DMS79 (cell line): Measurements from ENCODE around the gene ATG7.
A peak's percentile ranks its signal among the peaks of the same experiment; 100 is the strongest.
"Not testable (repeated sequence)": the region's sequence is repeated elsewhere in the genome, so short reads cannot be mapped to it uniquely, and the experiment has no call there.

Source experiments
- DNase-seq: peaks from one replicate; lab custom pipeline; 2025; lab: John Stamatoyannopoulos, UW

The ATG7 gene

DNA sequence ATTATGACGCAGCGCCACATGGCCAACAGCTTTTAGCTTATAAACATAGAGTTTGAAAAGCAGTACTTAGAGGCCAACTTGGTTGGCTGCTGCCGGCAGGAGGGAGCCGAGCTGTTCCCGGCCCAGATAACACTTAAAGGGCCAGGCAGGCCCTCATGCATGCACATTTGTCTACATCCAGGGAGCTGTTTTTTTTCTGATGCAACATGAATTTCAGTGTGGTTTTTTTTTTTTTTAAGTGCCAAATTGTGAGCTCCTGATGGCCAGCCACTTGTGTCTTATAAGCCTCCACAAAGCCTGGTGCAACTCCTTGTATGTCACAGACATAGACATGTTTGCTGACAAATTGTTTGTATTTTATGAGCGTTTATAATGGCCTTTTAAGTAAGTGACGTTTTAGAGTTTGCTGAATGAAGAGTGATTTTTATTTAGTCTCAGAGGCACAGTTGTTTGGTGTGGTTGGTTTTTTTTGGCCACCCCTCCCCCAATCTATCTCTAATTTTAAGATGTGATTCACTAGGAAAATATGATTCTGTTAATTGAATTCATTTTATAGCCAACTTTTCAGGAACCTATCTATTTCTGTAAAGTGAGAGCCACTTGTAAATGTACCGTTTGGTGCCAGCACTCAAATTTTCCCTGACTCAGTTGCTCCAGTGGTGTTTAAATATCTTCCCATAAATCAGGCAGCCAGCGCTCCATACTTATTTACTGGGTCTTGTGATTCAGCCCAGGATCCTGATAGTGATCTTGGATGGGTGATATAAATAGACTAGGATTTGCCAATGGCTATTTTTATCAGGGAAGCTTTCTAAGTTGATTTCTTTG, 237.2 kb downstream of the ATG7 start:
- DNase-seq: peak; percentile 72

GRCh38 chr3:11510001-11510340, 237.8 kb downstream of the ATG7 start:
- DNase-seq: no peak

DNA sequence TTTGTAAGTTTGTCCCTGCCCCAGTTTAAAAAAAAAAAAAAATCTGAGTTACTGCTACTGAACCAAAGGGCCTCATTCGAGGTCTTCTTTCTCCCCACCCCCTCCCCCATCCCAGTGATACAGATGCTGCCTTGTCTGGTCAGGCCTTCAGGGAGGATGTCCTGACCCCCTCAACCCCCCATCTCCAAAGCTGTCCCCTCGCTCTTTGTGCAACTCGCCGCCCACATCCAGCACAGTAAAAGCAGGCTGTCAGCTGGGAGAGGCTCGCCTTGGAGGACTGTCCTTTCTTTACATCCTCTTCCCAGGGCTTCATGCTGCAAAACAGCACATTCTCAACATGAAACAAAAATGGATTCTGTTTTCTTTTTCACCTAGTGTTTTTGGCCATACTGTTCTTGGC, 238.2 kb downstream of the ATG7 start:
- DNase-seq: no peak

GRCh38 chr3:11511606-11512005, 239.4 kb downstream of the ATG7 start:
- DNase-seq: not testable (repeated sequence)

- not testable (repeated sequence) for DNase-seq
Observed at GRCh38 chr3:11513125-11513816, 241.1 kb downstream of the ATG7 start.

- peak; percentile 14 for DNase-seq
Observed at GRCh38 chr3:11513817-11514135, 241.6 kb downstream of the ATG7 start.

- no peak for DNase-seq
Observed at GRCh38 chr3:11514191-11514821, 242.1 kb downstream of the ATG7 start.

- no peak for DNase-seq
Observed at GRCh38 chr3:11517601-11518000, 245.4 kb downstream of the ATG7 start.

DNA sequence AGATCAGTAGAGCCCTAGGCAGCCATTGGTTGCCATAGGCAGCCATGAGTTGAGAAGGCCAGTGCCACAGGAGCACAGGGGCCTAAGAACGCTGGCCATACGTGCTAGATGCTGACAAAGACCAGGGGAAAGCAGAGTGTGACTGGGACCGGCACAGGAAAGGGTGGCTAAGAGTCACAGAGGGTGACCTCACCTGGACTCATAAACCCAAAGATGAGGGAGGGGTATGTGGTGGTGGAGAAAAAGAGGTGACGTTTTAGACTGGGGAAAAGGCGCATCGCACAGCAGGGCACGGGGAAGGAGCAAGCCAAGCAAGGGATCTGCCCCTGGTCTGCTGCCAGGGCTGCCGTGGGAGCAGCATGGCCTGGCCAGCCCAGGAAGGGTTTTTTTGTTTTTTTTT, 249.0 kb downstream of the ATG7 start:
- DNase-seq: no peak

DNA sequence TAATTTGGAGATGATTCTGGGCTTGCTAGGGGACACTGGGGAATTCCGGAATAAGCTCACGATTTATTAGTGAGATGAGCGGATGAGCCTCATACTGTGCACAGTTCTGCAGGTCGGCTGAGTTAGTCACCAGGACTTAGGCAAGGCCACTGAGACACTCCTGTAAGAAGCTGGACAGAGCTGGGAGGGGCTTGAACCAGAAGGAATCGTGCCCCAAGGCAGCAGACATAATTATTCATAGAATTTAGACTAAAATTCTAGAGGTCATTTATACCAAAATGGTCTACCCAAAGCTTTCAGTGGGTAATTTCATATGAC, 250.2 kb downstream of the ATG7 start:
- DNase-seq: no peak

GRCh38 chr3:11522953-11523571, 250.9 kb downstream of the ATG7 start:
- no peak for DNase-seq

DNA sequence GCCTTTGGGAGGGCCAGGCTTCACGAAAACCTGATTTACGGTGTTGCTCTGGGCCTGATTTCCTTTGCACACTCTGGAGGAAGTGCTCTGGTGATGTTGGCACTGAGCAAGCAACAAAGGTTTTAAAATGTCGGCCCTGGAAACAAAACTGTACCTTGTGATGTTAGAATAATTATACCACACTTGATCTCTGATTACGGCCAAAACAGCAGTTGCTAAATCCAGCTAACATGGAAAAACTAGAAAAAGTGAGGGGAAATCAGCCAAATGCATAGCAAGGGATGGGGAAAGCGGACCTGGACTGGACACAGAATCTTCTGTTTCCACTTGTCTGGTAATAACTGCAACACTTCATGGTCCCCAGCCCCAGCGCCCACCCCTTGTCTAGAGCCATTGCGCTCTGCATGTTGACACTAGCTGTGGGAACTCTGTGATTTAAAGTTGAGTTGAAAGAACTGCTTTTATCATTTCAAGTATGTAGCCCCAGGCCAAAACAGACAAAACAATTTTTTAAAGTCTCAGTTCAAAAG, 251.4 kb downstream of the ATG7 start:
- no peak for DNase-seq

DNA sequence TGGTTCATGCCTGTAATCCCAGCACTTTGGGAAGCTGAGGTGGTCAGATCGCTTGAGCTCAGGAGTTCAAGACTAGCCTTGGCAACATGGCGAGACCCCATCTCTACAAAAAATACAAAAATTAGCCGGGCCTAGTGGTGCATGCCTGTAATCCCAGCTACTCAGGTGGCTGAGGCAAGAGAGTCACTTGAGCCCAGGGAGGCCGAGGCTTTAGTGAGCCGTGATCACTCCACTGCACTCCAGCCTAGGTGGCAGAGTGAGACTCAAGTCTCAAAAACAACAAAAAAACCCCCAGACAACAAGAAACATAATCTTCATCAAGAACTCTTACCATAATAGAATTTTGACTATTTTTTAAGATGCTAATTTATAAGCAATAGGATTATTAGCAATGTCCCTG, 253.9 kb downstream of the ATG7 start:
- not testable (repeated sequence) for DNase-seq

GRCh38 chr3:11529281-11529680, 257.1 kb downstream of the ATG7 start:
- no peak for DNase-seq

GRCh38 chr3:11530153-11530721, 258.0 kb downstream of the ATG7 start:
- no peak for DNase-seq

GRCh38 chr3:11532931-11533391, 260.8 kb downstream of the ATG7 start:
- DNase-seq: no peak

- DNase-seq: no peak
Observed at GRCh38 chr3:11534011-11534792, 262.0 kb downstream of the ATG7 start.

GRCh38 chr3:11534793-11535101, 262.6 kb downstream of the ATG7 start:
- DNase-seq: no peak

- no peak for DNase-seq
Observed at GRCh38 chr3:11535243-11535960, 263.2 kb downstream of the ATG7 start.

DNA sequence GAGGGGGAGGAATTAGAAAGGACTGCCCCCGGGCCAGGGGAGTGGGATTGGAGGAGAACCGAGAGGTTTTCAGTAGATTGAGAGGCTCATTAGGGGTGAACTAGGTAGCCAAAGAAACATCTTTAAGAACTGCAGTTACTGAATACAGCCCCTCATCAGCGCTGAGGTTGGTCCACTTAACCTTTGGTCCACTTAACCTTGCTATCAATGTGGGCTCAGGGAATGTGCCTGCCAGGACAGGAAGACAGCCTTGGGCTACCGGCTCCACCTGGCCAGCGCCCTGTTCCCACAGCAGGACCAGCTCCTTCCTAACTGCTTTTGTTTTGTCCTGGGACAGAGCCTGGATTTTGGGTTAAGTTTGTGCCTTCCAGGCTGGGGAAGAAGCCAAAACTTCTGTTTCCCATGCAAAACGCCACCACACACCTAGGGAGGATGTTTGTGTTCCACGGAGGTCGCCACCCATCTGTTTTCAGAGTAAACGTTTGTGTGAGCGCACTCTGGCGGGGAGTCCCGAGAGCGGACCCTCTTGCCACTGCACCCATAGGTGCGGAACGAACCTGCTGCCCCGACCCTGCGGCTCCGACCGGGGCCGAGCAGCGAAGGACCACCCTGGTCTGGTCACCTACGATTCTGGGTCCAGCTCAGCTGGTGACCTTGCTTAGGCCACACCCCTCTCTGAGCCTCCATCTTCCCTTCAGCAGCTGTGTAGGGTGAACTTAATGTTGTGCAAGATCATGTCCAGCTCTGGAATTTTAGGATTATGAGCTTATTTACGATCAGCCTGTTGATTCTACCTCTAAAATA, 264.1 kb downstream of the ATG7 start:
- DNase-seq: no peak
